Putamen (tissue), 1 donor: ENCODE results near the gene GZMM.
A peak's percentile ranks its signal among the peaks of the same experiment; 100 is the strongest.
"Not testable (repeated sequence)": the region's sequence is repeated elsewhere in the genome, so short reads cannot be mapped to it uniquely, and the experiment has no call there.

Experiments used
- DNase-seq: peaks from one replicate; pipeline ENCODE4 v3.0.0-alpha.2; 2016; ENCODE audit warnings: low spot score

The GZMM gene

GRCh38 chr19:583198-583967 lies 39.5 kb downstream of the GZMM start:
- DNase-seq = no peak

GRCh38 chr19:583968-584239 lies 40.1 kb downstream of the GZMM start:
- no peak for DNase-seq

- DNase-seq = no peak
These were observed 40.6 kb downstream of the GZMM start for GRCh38 chr19:584240-585001.

- not testable (repeated sequence) for DNase-seq
These were observed 41.3 kb downstream of the GZMM start for GRCh38 chr19:585146-585545.

GRCh38 chr19:585551-586110 lies 41.8 kb downstream of the GZMM start:
- no peak for DNase-seq

- peak; percentile 93 for DNase-seq
These were observed 44.4 kb downstream of the GZMM start for GRCh38 chr19:588093-588740.

GRCh38 chr19:588741-589692 lies 45.2 kb downstream of the GZMM start:
- DNase-seq = no peak

GRCh38 chr19:589693-590395 lies 46.0 kb downstream of the GZMM start, which contains the start of gene HCN2:
HCN2 (plus strand) TSS chr19:589881; CDS start chr19:589946, 65 bp downstream.
- DNase-seq = no peak

- DNase-seq = no peak
These were observed 46.5 kb downstream of the GZMM start for GRCh38 chr19:590396-590745.

- DNase-seq = no peak
These were observed 46.9 kb downstream of the GZMM start for GRCh38 chr19:590750-591098.

- no peak for DNase-seq
These were observed 47.5 kb downstream of the GZMM start for GRCh38 chr19:591099-591958.

GRCh38 chr19:592101-592500 lies 48.2 kb downstream of the GZMM start:
- no peak for DNase-seq

- DNase-seq = no peak
These were observed 49.2 kb downstream of the GZMM start for GRCh38 chr19:593055-593454.

- DNase-seq = no peak
These were observed 49.7 kb downstream of the GZMM start for GRCh38 chr19:593505-593904.

GRCh38 chr19:594265-594870 lies 50.5 kb downstream of the GZMM start:
- DNase-seq = no peak

GRCh38 chr19:595326-596262 lies 51.7 kb downstream of the GZMM start:
- DNase-seq = no peak

- no peak for DNase-seq
These were observed 52.4 kb downstream of the GZMM start for GRCh38 chr19:596263-596655.
